SH-SY5Y (cell line): ENCODE results near the gene EFR3B.

Source experiments
- GATA2 ChIP-seq: IDR thresholded peaks from 2 replicates; pipeline ENCODE4 v1.6.1; 2011; ENCODE audit warnings: mild to moderate bottlenecking, low read depth, low read length
- GATA3 ChIP-seq: IDR thresholded peaks from 2 replicates; pipeline ENCODE4 v1.6.1; 2011; ENCODE audit warnings: low read depth, mild to moderate bottlenecking, low read length, moderate library complexity

DNA sequence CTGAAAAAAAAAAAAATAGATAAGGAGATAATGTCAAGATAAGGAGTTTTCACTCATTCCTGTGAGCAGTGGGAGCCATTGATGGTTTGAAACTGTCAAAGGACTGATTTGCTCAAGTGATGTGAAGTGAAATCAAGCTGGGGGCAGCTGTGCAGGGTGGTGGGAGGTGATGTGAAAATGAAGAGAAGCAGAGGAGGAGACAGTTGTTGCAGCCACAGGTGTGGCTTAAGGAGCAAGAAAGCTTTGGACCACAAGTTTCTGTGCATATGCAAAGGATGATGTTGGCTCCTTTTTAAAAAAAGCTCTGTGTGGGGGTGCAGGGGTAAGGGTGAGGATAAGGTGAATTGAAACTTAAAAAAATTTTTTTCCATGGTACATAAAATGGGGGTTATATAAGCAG is 8.3 kb downstream of the EFR3B start:
- no peak for TF ChIP-seq GATA3
- no peak for TF ChIP-seq GATA2
